ENCODE results near the gene PPFIBP1. TPM values are rescaled to one million over a fixed set of nuclear protein-coding genes. Genes with fewer than 3 reads are reported as not detected.

The PPFIBP1 gene
- total and polyA plus RNA-seq, 10 donors = 3.7 to 182 (median 92.4) TPM

DNA sequence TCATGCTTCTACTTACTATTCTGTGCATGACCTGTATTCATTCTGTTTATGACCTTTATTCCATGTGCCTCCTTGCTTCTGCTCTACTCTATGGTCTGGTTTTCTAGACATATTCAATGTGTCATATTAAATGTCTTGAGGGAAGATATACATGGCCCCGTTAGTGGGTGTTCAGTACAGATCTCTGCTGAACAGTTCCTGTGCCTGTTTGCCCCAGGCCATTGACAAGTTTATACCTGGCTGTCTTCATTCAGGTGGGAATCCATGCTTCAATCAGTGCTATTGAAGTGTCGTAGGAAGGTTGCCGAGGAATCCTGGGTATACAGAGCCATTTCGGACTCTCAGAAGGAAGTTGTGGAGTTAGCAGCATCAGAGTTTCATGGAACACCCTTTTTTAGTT, 7.4 kb upstream of the PPFIBP1 start:
- WGBS, 5 donors = 66 to 81% (median 69%) methylated on average over 4 of the region's 4 CpGs

DNA sequence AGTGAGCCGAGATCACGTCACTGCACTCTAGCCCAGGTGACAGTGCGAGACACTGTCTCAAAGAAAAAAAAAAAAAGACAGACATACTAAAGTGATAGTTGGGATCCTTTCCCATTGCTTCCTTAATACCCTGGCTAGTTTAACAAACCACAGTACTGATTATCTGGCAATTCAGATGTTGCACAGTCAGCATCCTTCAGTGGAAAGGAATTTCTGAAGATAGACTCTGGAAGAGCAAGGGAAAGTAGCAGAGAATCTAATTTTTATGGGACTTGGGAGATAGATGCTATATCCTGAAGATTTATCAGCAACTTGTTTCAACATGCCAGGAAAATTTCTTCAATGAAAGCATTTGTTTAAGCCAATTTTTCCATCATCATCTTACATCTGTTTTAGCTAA, 6.5 kb upstream of the PPFIBP1 start:
- WGBS, 5 donors = 93 to 98% (median 94%) methylated on average over 3 of the region's 3 CpGs
- H3K4me1 ChIP-seq = peaks cover 0 to 13% (median 5%) of the 10 kb centered on the region in 6 donors
- no peaks in the 10 kb centered on the region for H3K36me3 ChIP-seq
- H3K27me3 ChIP-seq (replicated peaks in 1 of 7) = peaks cover 0 to 10% (median 0%) of the 10 kb centered on the region in 7 donors
- intact Hi-C loops (cut with DNase I; ENCODE audit: low total_unique reads) = no loop called here
- TF ChIP-seq, protein P1, sequence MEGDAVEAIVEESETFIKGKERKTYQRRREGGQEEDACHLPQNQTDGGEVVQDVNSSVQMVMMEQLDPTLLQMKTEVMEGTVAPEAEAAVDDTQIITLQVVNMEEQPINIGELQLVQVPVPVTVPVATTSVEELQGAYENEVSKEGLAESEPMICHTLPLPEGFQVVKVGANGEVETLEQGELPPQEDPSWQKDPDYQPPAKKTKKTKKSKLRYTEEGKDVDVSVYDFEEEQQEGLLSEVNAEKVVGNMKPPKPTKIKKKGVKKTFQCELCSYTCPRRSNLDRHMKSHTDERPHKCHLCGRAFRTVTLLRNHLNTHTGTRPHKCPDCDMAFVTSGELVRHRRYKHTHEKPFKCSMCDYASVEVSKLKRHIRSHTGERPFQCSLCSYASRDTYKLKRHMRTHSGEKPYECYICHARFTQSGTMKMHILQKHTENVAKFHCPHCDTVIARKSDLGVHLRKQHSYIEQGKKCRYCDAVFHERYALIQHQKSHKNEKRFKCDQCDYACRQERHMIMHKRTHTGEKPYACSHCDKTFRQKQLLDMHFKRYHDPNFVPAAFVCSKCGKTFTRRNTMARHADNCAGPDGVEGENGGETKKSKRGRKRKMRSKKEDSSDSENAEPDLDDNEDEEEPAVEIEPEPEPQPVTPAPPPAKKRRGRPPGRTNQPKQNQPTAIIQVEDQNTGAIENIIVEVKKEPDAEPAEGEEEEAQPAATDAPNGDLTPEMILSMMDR (IDR thresholded peaks at IDR 0.05 in 8 of 11, conservative IDR thresholded peaks at IDR 0.05 in 3 of 11) = no peak
- TF ChIP-seq POLR2A (IDR thresholded peaks at IDR 0.05) (no peak), POLR2AphosphoS5 (IDR thresholded peaks at IDR 0.05) (no peak)
- no peak overlapping the region for H3K27ac ChIP-seq
- H3K9me3 ChIP-seq = no peaks in the 10 kb centered on the region
- DNase-seq = no peak
- H3K4me3 ChIP-seq = no peak overlapping the region

More for the DNA sequence above, 7.4 kb upstream of the PPFIBP1 start:
- no peaks in the 10 kb centered on the region for H3K9me3 ChIP-seq
- intact Hi-C loops (cut with DNase I; ENCODE audit: low total_unique reads) = no loop called here
- H3K27me3 ChIP-seq (replicated peaks in 1 of 7) = peaks cover 0 to 10% (median 0%) of the 10 kb centered on the region in 7 donors
- H3K27ac ChIP-seq = no peak overlapping the region
- no peak for TF ChIP-seq POLR2A (IDR thresholded peaks at IDR 0.05)
- TF ChIP-seq, protein P1 (IDR thresholded peaks at IDR 0.05 in 8 of 11, conservative IDR thresholded peaks at IDR 0.05 in 3 of 11) = no peak
- no peak for TF ChIP-seq POLR2AphosphoS5 (IDR thresholded peaks at IDR 0.05)
- no peak overlapping the region for H3K4me3 ChIP-seq
- no peak for DNase-seq
- H3K4me1 ChIP-seq = peaks cover 0 to 13% (median 3%) of the 10 kb centered on the region in 6 donors
- no peaks in the 10 kb centered on the region for H3K36me3 ChIP-seq

DNA sequence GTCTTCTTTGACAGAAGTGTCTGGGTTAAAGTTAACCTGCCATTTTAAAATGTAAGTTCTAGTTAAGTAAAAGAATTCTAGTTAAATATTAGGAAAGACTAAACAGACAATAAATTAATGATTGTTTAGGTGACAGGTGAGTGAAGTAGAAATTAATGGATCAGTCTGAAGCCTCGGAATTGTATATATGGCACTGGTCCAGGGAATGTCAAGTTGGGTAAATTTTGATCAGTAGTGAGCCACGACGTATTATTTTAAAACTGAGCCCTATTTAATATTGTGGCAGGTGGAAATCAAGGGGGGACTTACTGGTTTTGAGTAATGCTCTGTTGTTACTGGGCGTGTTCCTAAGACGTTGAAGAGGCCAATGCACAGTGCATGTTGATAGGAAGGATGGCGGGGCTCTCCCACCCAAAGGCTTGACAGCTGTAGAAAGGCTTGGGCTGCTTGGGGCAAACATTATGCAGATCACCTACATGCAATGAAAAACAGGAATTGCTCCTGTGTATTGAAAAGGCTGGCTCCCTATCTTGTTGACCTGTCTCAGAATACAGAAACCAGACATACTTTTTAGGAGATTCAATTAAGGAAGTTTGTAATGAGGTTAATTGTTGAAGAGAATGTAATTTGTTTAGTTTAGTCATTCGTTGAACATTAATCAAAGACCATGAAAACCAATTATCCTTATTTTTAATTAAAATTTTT, 5.9 kb upstream of the PPFIBP1 start:
- intact Hi-C loops (cut with DNase I; ENCODE audit: low total_unique reads) = no loop called here
- Histone ChIP-seq H3K9me3 (no peaks in the 10 kb centered on the region), H3K27me3 (replicated peaks in 1 of 7) (peaks cover 0 to 10% (median 0%) of the 10 kb centered on the region in 7 donors), H3K36me3 (no peaks in the 10 kb centered on the region), H3K27ac (no peak overlapping the region), H3K4me3 (no peak overlapping the region), H3K4me1 (peaks cover 0 to 18% (median 10%) of the 10 kb centered on the region in 6 donors)
- DNase-seq = no peak
- WGBS, 5 donors = 74 to 91% (median 89%) methylated on average over 7 of the region's 7 CpGs
- no peak for TF ChIP-seq POLR2A (IDR thresholded peaks at IDR 0.05)
- no peak for TF ChIP-seq POLR2AphosphoS5 (IDR thresholded peaks at IDR 0.05)
- TF ChIP-seq, protein P1 (IDR thresholded peaks at IDR 0.05 in 8 of 11, conservative IDR thresholded peaks at IDR 0.05 in 3 of 11) = no peak

DNA sequence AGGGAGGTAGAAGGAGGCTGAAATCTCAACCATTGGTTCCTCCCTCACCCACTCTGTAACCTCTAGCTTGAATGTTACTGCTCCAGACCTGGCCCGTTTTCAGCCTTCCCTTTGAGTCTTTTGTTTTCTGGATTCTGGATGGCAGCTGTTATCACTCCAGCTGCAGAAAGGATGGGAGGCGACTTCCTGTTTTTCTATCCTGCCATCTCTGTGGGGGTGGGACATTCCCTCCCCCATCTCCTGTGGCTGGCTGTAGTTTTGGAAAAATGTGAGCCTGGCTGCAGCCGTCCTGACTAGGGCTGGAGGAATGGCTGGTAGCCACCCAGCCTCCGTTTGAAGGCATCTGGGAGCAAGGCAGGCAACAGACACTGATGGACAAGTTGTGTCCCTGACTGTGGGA, 2.9 kb upstream of the PPFIBP1 start:
- peaks cover 0 to 40% (median 31%) of the 10 kb centered on the region in 6 donors for H3K4me1 ChIP-seq
- no peak for DNase-seq
- H3K4me3 ChIP-seq = no peak overlapping the region
- WGBS, 5 donors = 52 to 65% (median 58%) methylated on average over 4 of the region's 4 CpGs
- peak overlapping the region in 6 of 8 donors; percentile 16 to 87 (median 38) for H3K27ac ChIP-seq
- no peaks in the 10 kb centered on the region for H3K36me3 ChIP-seq
- TF ChIP-seq, protein P1 (IDR thresholded peaks at IDR 0.05 in 8 of 11, conservative IDR thresholded peaks at IDR 0.05 in 3 of 11) = no peak
- peak in 2 of 3 donors; percentile 44 to 63 for TF ChIP-seq POLR2AphosphoS5 (IDR thresholded peaks at IDR 0.05)
- intact Hi-C loops (cut with DNase I; ENCODE audit: low total_unique reads) = no loop called here
- no peaks in the 10 kb centered on the region for H3K9me3 ChIP-seq
- H3K27me3 ChIP-seq (replicated peaks in 1 of 7) = peaks cover 0 to 10% (median 0%) of the 10 kb centered on the region in 7 donors
